GM12878 (cell line): ENCODE results near the gene FOXN4. TPM values are rescaled to one million over a fixed set of nuclear protein-coding genes. Genes with fewer than 3 reads are reported as not detected.
A peak's percentile ranks its signal among the peaks of the same experiment; 100 is the strongest.

Experiments used
- ATAC-seq: fragments of 200-7000 bp; cut with Tn5 transposase; 3 replicates; pipeline ENCODE4 v1.9.1; 2020; ENCODE audit warnings: mild to moderate bottlenecking, moderate library complexity
- BruUV-seq: library from RNA; stranded (reverse); fragments of 400-500 nt; replicated peaks from 2 replicates; lab custom pipeline; 2021; lab: Mats Ljungman, UMichigan
- CTCF ChIA-PET: fragments of 300-600 bp; sonication (Branson Sonifier 250); formaldehyde crosslinking; extraction: SDS; loops from one replicate; lab custom pipeline; 2021; ENCODE audit warnings: inconsistent platforms; lab: Yijun Ruan, JAX
- POLR2A ChIA-PET: fragments of 350-600 bp; formaldehyde crosslinking; extraction: SDS; loops from one replicate; lab custom pipeline; 2021; ENCODE audit warnings: inconsistent platforms; lab: Charles Lee
- RAD21 ChIA-PET: fragments of 300-600 bp; sonication (Branson Sonifier 250); formaldehyde crosslinking; loops from one replicate; lab custom pipeline; 2023; ENCODE audit warnings: antibody characterized with exemption; ENCODE audit not compliant: unreplicated experiment; lab: Charles Lee
- SMC1A ChIA-PET: fragments of 300-600 bp; sonication (Branson Sonifier 250); formaldehyde crosslinking; loops from one replicate; lab custom pipeline; 2023; ENCODE audit not compliant: unreplicated experiment, uncharacterized antibody; lab: Charles Lee
- DNase-seq: peaks from one replicate; pipeline ENCODE4 v3.0.0-alpha.2; 2011; ENCODE audit warnings: low read depth, low spot score
- FAIRE-seq: peaks from 3 replicates; lab custom pipeline; 2011; peaks lifted over from hg19 to GRCh38; lab: Jason Lieb, UNC
- H2AFZ ChIP-seq: 2 replicates; pipeline ENCODE4 v1.6.0; 2011; ENCODE audit warnings: low read depth, low read length, control low read depth; ENCODE audit not compliant: control insufficient read depth
- H3K27ac ChIP-seq: 2 replicates; pipeline ENCODE4 v1.5.1; 2011; ENCODE audit warnings: control low read depth; ENCODE audit not compliant: control insufficient read depth, insufficient read depth
- H3K27me3 ChIP-seq, 2 experiments: replicated peaks in 1 of 2; 2 replicates each; pipeline versions ENCODE4 v1.6.0 to v1.6.1; 2011; ENCODE audit warnings: low read length in 1 of 2; ENCODE audit not compliant: control insufficient read depth in 2 of 2, insufficient read depth in 2 of 2
- H3K36me3 ChIP-seq, 2 experiments: 2 replicates each; pipeline ENCODE4 v1.5.1; 2011; ENCODE audit warnings: low read length in 1 of 2; ENCODE audit not compliant: control insufficient read depth in 2 of 2, insufficient read depth in 2 of 2
- H3K4me1 ChIP-seq: 2 replicates; pipeline ENCODE4 v1.6.1; 2011; ENCODE audit warnings: mild to moderate bottlenecking, low read length, moderate library complexity, mixed read lengths; ENCODE audit not compliant: control insufficient read depth, insufficient read depth
- H3K4me2 ChIP-seq: 2 replicates; pipeline ENCODE4 v1.6.0; 2011; ENCODE audit warnings: control low read depth; ENCODE audit not compliant: control insufficient read depth, insufficient read depth
- H3K4me3 ChIP-seq: fragments of 200-600 bp; sonication (generic); 2 replicates; pipeline ENCODE4 v1.5.1; 2016
- H3K79me2 ChIP-seq: 2 replicates; pipeline ENCODE4 v1.6.0; 2011; ENCODE audit warnings: low read length; ENCODE audit not compliant: control insufficient read depth, insufficient read depth
- H3K9ac ChIP-seq: 2 replicates; pipeline ENCODE4 v1.8.0; 2011; ENCODE audit warnings: low read length, control low read depth, mixed read lengths; ENCODE audit not compliant: control insufficient read depth, insufficient read depth
- H3K9me3 ChIP-seq: replicated peaks from 3 replicates; pipeline ENCODE4 v1.5.1; 2011; ENCODE audit warnings: mild to moderate bottlenecking, low read length; ENCODE audit not compliant: control insufficient read depth, insufficient read depth
- H4K20me1 ChIP-seq: 2 replicates; pipeline ENCODE4 v1.6.0; 2011; ENCODE audit not compliant: control insufficient read depth, insufficient read depth
- ATF3 ChIP-seq: IDR thresholded peaks from 2 replicates; pipeline ENCODE4 v1.6.1; 2011; ENCODE audit warnings: low read depth, mild to moderate bottlenecking, low read length, moderate library complexity, borderline replicate concordance; ENCODE audit errors: extremely low read depth
- EZH2 ChIP-seq: IDR thresholded peaks from 2 replicates; pipeline ENCODE4 v1.6.1; 2012; ENCODE audit warnings: low read depth, mild to moderate bottlenecking, control low read depth, inconsistent platforms, low read length, borderline replicate concordance; ENCODE audit not compliant: control insufficient read depth
- MEF2A ChIP-seq: IDR thresholded peaks from 2 replicates; pipeline ENCODE4 v1.6.1; 2011; ENCODE audit warnings: low read depth, mild to moderate bottlenecking, low read length, moderate library complexity; ENCODE audit not compliant: insufficient read depth
- MYB ChIP-seq: fragments of 150-350 bp; IDR thresholded peaks from 2 replicates; pipeline ENCODE4 v1.6.1; 2014; ENCODE audit warnings: mild to moderate bottlenecking, low read depth, low read length, borderline replicate concordance
- SIN3A ChIP-seq: IDR thresholded peaks from 2 replicates; pipeline ENCODE4 v1.6.1; 2012; ENCODE audit warnings: low read depth, low read length, improper control_type of control experiment
- SUZ12 ChIP-seq: fragments of 200-600 bp; sonication (generic); IDR thresholded peaks from one replicate; pipeline ENCODE4 v1.6.1; 2018; ENCODE audit warnings: antibody characterized with exemption, mild to moderate bottlenecking; ENCODE audit not compliant: unreplicated experiment
- ZBTB40 ChIP-seq: fragments of 450-650 bp; IDR thresholded peaks from 2 replicates; pipeline ENCODE4 v1.6.1; 2016; ENCODE audit warnings: mild to moderate bottlenecking, moderate library complexity, borderline replicate concordance
- WGBS: methylation state at CpG from one replicate; pipeline ENCODE4 v1.1.6; 2016; ENCODE audit warnings: low lambda C conversion rate; ENCODE audit not compliant: insufficient replicate concordance, insufficient coverage; ENCODE audit errors: missing lambda C conversion rate; 5-methylcytosine and 5-hydroxymethylcytosine counted together
- in situ Hi-C: fragments of 300-500 bp; cut with MboI; formaldehyde crosslinking; loops from 9 replicates; pipeline ENCODE4 v1.14.3; 2018; ENCODE audit warnings: mixed read lengths
- intact Hi-C: fragments of 100-400 bp; cut with micrococcal nuclease; formaldehyde crosslinking; loops from one replicate; pipeline ENCODE4 v1.14.2; 2022; ENCODE audit not compliant: unreplicated experiment
- polyA plus RNA-seq, 11 experiments: library from polyadenylated mRNA; depleted of rRNA in 4 of 11; unstranded in 6 of 11; stranded (reverse) in 5 of 11; fragments of >200 nt; fragmentation: Nextera tagmentation in 4 of 11; fragmentation: Illumina TruSeq in 1 of 11; extraction: Ambion mirVana in 4 of 11; extraction: Trizol in 1 of 11; gene quantifications; 1 replicate in 1 of 11; 2 replicates in 10 of 11; pipeline versions ENCODE4 v1.2.1 to v1.2.3, GENCODE V29; 2011 to 2016; ENCODE audit warnings: inconsistent platforms in 2 of 11, missing spikeins in 2 of 11, low read depth in 1 of 11
- total RNA-seq, 4 experiments: library from RNA; depleted of rRNA in 3 of 4; stranded (reverse); fragments of >200 nt in 3 of 4; fragmentation: Illumina TruSeq in 1 of 4; extraction: Trizol in 1 of 4; gene quantifications; 2 replicates each; pipeline versions ENCODE4 v1.2.1 to v1.2.3, GENCODE V29; 2013 to 2021

The FOXN4 gene
- total and polyA plus RNA-seq, 10 of the 15 experiments (the other 5 are each of a cell fraction or from before 2014, with no cell fraction given), result not detected

GRCh38 chr12:109310247-109311125 lies 1.4 kb upstream of the FOXN4 start:
- no peak for TF ChIP-seq SIN3A
- no peak for TF ChIP-seq MYB
- TF ChIP-seq SUZ12, result peak; percentile 84
- no peak for TF ChIP-seq ZBTB40
- 0 out of 2 replicates have a peak, but pooled peaks have one; percentile 41 for TF ChIP-seq EZH2
- TF ChIP-seq ATF3, result no peak
- TF ChIP-seq MEF2A, result no peak
- no peak for ATAC-seq
- peaks cover 12 to 18% of the 10 kb centered on the region in 2 experiments for H3K27me3 ChIP-seq
- H3K9me3 ChIP-seq, result no peaks in the 10 kb centered on the region
- no peak overlapping the region for H3K4me3 ChIP-seq
- 0 out of 2 replicates have a peak overlapping the region, but pooled peaks have one; percentile 3 for H3K4me2 ChIP-seq
- H2AFZ ChIP-seq, result no peak overlapping the region
- intact Hi-C loops, result no loop called here
- no peaks in the 10 kb centered on the region for H3K4me1 ChIP-seq
- no peak overlapping the region for H3K27ac ChIP-seq
- RAD21 ChIA-PET, result no interaction called here
- CTCF ChIA-PET, result no interaction called here
- H3K9ac ChIP-seq, result no peak overlapping the region
- POLR2A ChIA-PET, result no interaction called here
- H3K36me3 ChIP-seq, result no peaks in the 10 kb centered on the region
- DNase-seq, result no peak
- 11% methylated on average over 32 of the region's 33 CpGs for WGBS
- SMC1A ChIA-PET, result no interaction called here
- no peaks in the 10 kb centered on the region for H3K79me2 ChIP-seq
- no TSS peak for BruUV-seq
- in situ Hi-C loops, result no loop called here
- no peak for FAIRE-seq
- H4K20me1 ChIP-seq, result no peaks in the 10 kb centered on the region
